OCI-LY1 (cell line): ENCODE measurements around the gene RPL27.

Source experiments
- H2AFZ ChIP-seq: fragments of 200-600 bp; sonication (generic), shearing (Covaris generic); 2 replicates; pipeline ENCODE4 v1.6.0; 2014; ENCODE audit warnings: antibody characterized with exemption, mild to moderate bottlenecking, low read length
- H3F3A ChIP-seq: fragments of 200-600 bp; sonication (generic), shearing (Covaris generic); 2 replicates; pipeline ENCODE4 v1.6.0; 2014; ENCODE audit warnings: mild to moderate bottlenecking, antibody characterized with exemption, low read length, moderate library complexity; ENCODE audit not compliant: insufficient read depth
- H3K27ac ChIP-seq: fragments of 200-600 bp; sonication (generic); 2 replicates; pipeline ENCODE4 v1.5.1; 2014; ENCODE audit warnings: low read length, mixed run types, mild to moderate bottlenecking, low read depth; ENCODE audit not compliant: poor library complexity, severe bottlenecking
- H3K27me3 ChIP-seq: fragments of 200-600 bp; sonication (generic); 2 replicates; pipeline ENCODE4 v1.6.0; 2014; ENCODE audit warnings: antibody characterized with exemption, mild to moderate bottlenecking, low read length, moderate library complexity; ENCODE audit not compliant: insufficient read depth
- H3K36me3 ChIP-seq: fragments of 200-600 bp; sonication (generic); 2 replicates; pipeline ENCODE4 v1.6.1; 2014; ENCODE audit warnings: mild to moderate bottlenecking, antibody characterized with exemption, low read length, moderate library complexity, mixed read lengths; ENCODE audit not compliant: insufficient read depth
- H3K4me1 ChIP-seq: fragments of 200-600 bp; sonication (generic); 2 replicates; pipeline ENCODE4 v1.5.1; 2014; ENCODE audit warnings: mild to moderate bottlenecking, low read length, moderate library complexity; ENCODE audit not compliant: insufficient read depth, severe bottlenecking
- H3K4me2 ChIP-seq: fragments of 200-600 bp; sonication (generic), shearing (Covaris generic); 2 replicates; pipeline ENCODE4 v1.6.1; 2014; ENCODE audit warnings: low read length
- H3K4me3 ChIP-seq: fragments of 200-600 bp; sonication (generic); 2 replicates; pipeline ENCODE4 v1.5.1; 2014; ENCODE audit warnings: low read length, low read depth, mild to moderate bottlenecking, mixed read lengths; ENCODE audit not compliant: poor library complexity, severe bottlenecking
- H3K79me2 ChIP-seq: fragments of 200-600 bp; shearing (Covaris generic); 2 replicates; pipeline ENCODE4 v1.6.1; 2016; ENCODE audit warnings: mixed run types, low read length, mixed read lengths; ENCODE audit not compliant: insufficient read depth
- H3K9ac ChIP-seq: fragments of 200-600 bp; sonication (generic), shearing (Covaris generic); 2 replicates; pipeline ENCODE4 v1.6.1; 2014; ENCODE audit warnings: mild to moderate bottlenecking, low read length, mixed read lengths
- H3K9me2 ChIP-seq: fragments of 200-600 bp; sonication (generic), shearing (Covaris generic); 2 replicates; pipeline ENCODE4 v1.6.1; 2014; ENCODE audit warnings: low read depth, mild to moderate bottlenecking, low read length, mixed read lengths
- H3K9me3 ChIP-seq: fragments of 200-600 bp; shearing (Covaris generic); 2 replicates; pipeline ENCODE4 v1.6.1; 2014; ENCODE audit warnings: low read length, mixed read lengths
- H4K20me1 ChIP-seq: fragments of 200-600 bp; sonication (generic), shearing (Covaris generic); 2 replicates; pipeline ENCODE4 v1.6.0; 2016; ENCODE audit warnings: mild to moderate bottlenecking, low read length; ENCODE audit not compliant: insufficient read depth
- CTCF ChIP-seq: fragments of 200-600 bp; sonication (generic), shearing (Covaris generic); IDR thresholded peaks from 2 replicates; pipeline ENCODE4 v1.5.1; 2017; ENCODE audit warnings: mild to moderate bottlenecking, antibody characterized with exemption, low read length, moderate library complexity, mixed read lengths
- EZH2 ChIP-seq: fragments of 200-600 bp; sonication (generic), shearing (Covaris generic); IDR thresholded peaks from 2 replicates; pipeline ENCODE4 v1.8.0; 2017; ENCODE audit warnings: borderline replicate concordance, mixed run types, mild to moderate bottlenecking, antibody characterized with exemption, low read length, moderate library complexity, mixed read lengths

RPL27 gene

GRCh38 chr17:43034894-43035293, 36.7 kb downstream of the RPL27 start:
- Histone ChIP-seq H3K9me3 (no peaks in the 10 kb centered on the region), H3K9ac (no peak overlapping the region), H3K27ac (no peak overlapping the region), H2AFZ (no peak overlapping the region), H3K4me2 (no peak overlapping the region), H4K20me1 (no peaks in the 10 kb centered on the region), H3K36me3 (no peaks in the 10 kb centered on the region), H3K9me2 (no peaks in the 10 kb centered on the region), H3F3A (no peaks in the 10 kb centered on the region), H3K27me3 (no peaks in the 10 kb centered on the region), H3K4me3 (no peak overlapping the region), H3K79me2 (no peaks in the 10 kb centered on the region), H3K4me1 (no peaks in the 10 kb centered on the region)
- TF ChIP-seq EZH2 (no peak), CTCF (no peak)

GRCh38 chr17:43039646-43040045, 41.4 kb downstream of the RPL27 start:
- H2AFZ ChIP-seq: no peak overlapping the region
- no peaks in the 10 kb centered on the region for H3K9me3 ChIP-seq
- H3K9me2 ChIP-seq: no peaks in the 10 kb centered on the region
- H3K9ac ChIP-seq: no peak overlapping the region
- no peak overlapping the region for H3K27ac ChIP-seq
- no peak for TF ChIP-seq CTCF
- TF ChIP-seq EZH2: no peak
- H3K36me3 ChIP-seq: peaks cover 19% of the 10 kb centered on the region; the same call in 1 of the 2 replicates
- no peak overlapping the region for H3K4me2 ChIP-seq
- H3K4me1 ChIP-seq: no peaks in the 10 kb centered on the region
- no peaks in the 10 kb centered on the region for H4K20me1 ChIP-seq
- no peaks in the 10 kb centered on the region for H3K27me3 ChIP-seq
- H3F3A ChIP-seq: no peaks in the 10 kb centered on the region
- H3K4me3 ChIP-seq: no peak overlapping the region
- H3K79me2 ChIP-seq: no peaks in the 10 kb centered on the region

GRCh38 chr17:43040655-43041054, 42.4 kb downstream of the RPL27 start:
- Histone ChIP-seq H3F3A (no peaks in the 10 kb centered on the region), H3K27ac (no peak overlapping the region), H3K79me2 (no peaks in the 10 kb centered on the region), H3K4me1 (no peaks in the 10 kb centered on the region), H3K9me2 (no peaks in the 10 kb centered on the region), H3K9ac (no peak overlapping the region), H3K27me3 (no peaks in the 10 kb centered on the region), H3K36me3 (peaks cover 28% of the 10 kb centered on the region), H2AFZ (no peak overlapping the region), H3K4me2 (no peak overlapping the region), H4K20me1 (no peaks in the 10 kb centered on the region), H3K9me3 (no peaks in the 10 kb centered on the region), H3K4me3 (no peak overlapping the region)
- TF ChIP-seq EZH2 (no peak), CTCF (no peak)
